GM19328 (cell line): Measurements from ENCODE around the gene OR2H1.
"Not testable (repeated sequence)": the region's sequence is repeated elsewhere in the genome, so short reads cannot be mapped to it uniquely, and the experiment has no call there.

ENCODE experiments used
- ATAC-seq: cut with Tn5 transposase; IDR thresholded peaks from one replicate; pipeline ENCODE4 v1.9.1; 2021; ENCODE audit warnings: mild to moderate bottlenecking, moderate library complexity; ENCODE audit not compliant: unreplicated experiment

OR2H1 gene

GRCh38 chr6:29456971-29457370 is at the start of gene OR2H1, which contains the start of gene OR11A1:
OR2H1 (plus strand) TSS chr6:29457155; CDS start chr6:29461770, 4,615 bp downstream.
OR11A1 (minus strand) TSS chr6:29457071; CDS start chr6:29427641, 29,430 bp downstream.
- ATAC-seq: no peak

GRCh38 chr6:29414588-29414987 is 42.4 kb upstream of the OR2H1 start, which contains the start of gene OR12D1:
OR12D1 (plus strand) TSS chr6:29414928.
- no peak for ATAC-seq

- ATAC-seq: no peak
Observed at GRCh38 chr6:29419516-29419915, 37.4 kb upstream of the OR2H1 start.

- no peak for ATAC-seq
Observed at GRCh38 chr6:29424168-29424567, 32.8 kb upstream of the OR2H1 start.

- no peak for ATAC-seq
Observed at GRCh38 chr6:29424575-29424974, 32.4 kb upstream of the OR2H1 start.

GRCh38 chr6:29425075-29425474 is 31.9 kb upstream of the OR2H1 start:
- ATAC-seq: no peak

- no peak for ATAC-seq
Observed at GRCh38 chr6:29426654-29427053, 30.3 kb upstream of the OR2H1 start.

GRCh38 chr6:29436730-29437129 is 20.2 kb upstream of the OR2H1 start:
- not testable (repeated sequence) for ATAC-seq

- no peak for ATAC-seq
Observed at GRCh38 chr6:29439006-29439405, 17.9 kb upstream of the OR2H1 start, which contains the start of gene OR10C1. OR10C1 (plus strand) TSS chr6:29439306; CDS start chr6:29440016, 710 bp downstream.

- no peak for ATAC-seq
Observed at GRCh38 chr6:29442719-29443118, 14.2 kb upstream of the OR2H1 start.

GRCh38 chr6:29444031-29444430 is 12.9 kb upstream of the OR2H1 start:
- not testable (repeated sequence) for ATAC-seq

GRCh38 chr6:29447670-29448069 is 9.3 kb upstream of the OR2H1 start:
- ATAC-seq: no peak

- ATAC-seq: no peak
Observed at GRCh38 chr6:29451471-29452193, 5.3 kb upstream of the OR2H1 start.

- ATAC-seq: no peak
Observed at GRCh38 chr6:29461021-29461814, 4.3 kb downstream of the OR2H1 start.

GRCh38 chr6:29462022-29462421 is 5.1 kb downstream of the OR2H1 start:
- ATAC-seq: no peak

GRCh38 chr6:29465279-29465678 is 8.3 kb downstream of the OR2H1 start:
- ATAC-seq: no peak

GRCh38 chr6:29465801-29466200 is 8.8 kb downstream of the OR2H1 start:
- ATAC-seq: no peak

GRCh38 chr6:29466241-29466640 is 9.3 kb downstream of the OR2H1 start:
- ATAC-seq: no peak

GRCh38 chr6:29474996-29475395 is 18.0 kb downstream of the OR2H1 start:
- no peak for ATAC-seq

- ATAC-seq: no peak
Observed at GRCh38 chr6:29477923-29478450, 21.0 kb downstream of the OR2H1 start.

GRCh38 chr6:29478740-29479139 is 21.8 kb downstream of the OR2H1 start:
- ATAC-seq: no peak

GRCh38 chr6:29479560-29479959 is 22.6 kb downstream of the OR2H1 start:
- no peak for ATAC-seq
